HepG2 (cell line): Measurements from ENCODE around the gene PHEX. TPM values are rescaled to one million over a fixed set of nuclear protein-coding genes. Genes with fewer than 3 reads are reported as not detected.

Experiments
- ATAC-seq: fragments of 200-7000 bp; cut with Tn5 transposase; 3 replicates; pipeline ENCODE4 v1.9.1; 2020; ENCODE audit warnings: mild to moderate bottlenecking, moderate library complexity
- BruUV-seq: library from RNA; stranded (reverse); fragments of 400-500 nt; replicated peaks from 2 replicates; lab custom pipeline; 2021; lab: Mats Ljungman, UMichigan
- CTCF ChIA-PET: fragments of 300-600 bp; formaldehyde crosslinking; extraction: SDS; loops from one replicate; lab custom pipeline; 2021; ENCODE audit warnings: low total read pairs, inconsistent platforms, low intra/inter-chr PET ratio; lab: Yijun Ruan, JAX
- POLR2A ChIA-PET: fragments of 350-600 bp; sonication (Branson Sonifier 250); formaldehyde crosslinking; loops from one replicate; lab custom pipeline; 2020; ENCODE audit warnings: antibody characterized with exemption, inconsistent platforms; lab: Yijun Ruan, JAX
- DNase-seq: peaks from one replicate; pipeline ENCODE4 v3.0.0-alpha.2; 2015; ENCODE audit warnings: low spot score
- FAIRE-seq: peaks from 3 replicates; lab custom pipeline; 2011; peaks lifted over from hg19 to GRCh38; lab: Jason Lieb, UNC
- H2AFZ ChIP-seq: one replicate; pipeline ENCODE4 v1.6.1; 2011; ENCODE audit warnings: low read length, inconsistent platforms
- H3K27ac ChIP-seq: fragments of 300-600 bp; 3 replicates; pipeline ENCODE4 v1.8.0; 2011; ENCODE audit warnings: mixed run types, mild to moderate bottlenecking, mixed read lengths, low read length, inconsistent platforms; ENCODE audit not compliant: insufficient read depth; ENCODE audit errors: extremely low read length
- H3K27me3 ChIP-seq, 2 experiments: fragments of 200-600 bp in 1 of 2; 2 replicates in 1 of 2; 3 replicates in 1 of 2; pipeline versions ENCODE4 v1.6.0 to v1.8.0; 2011; ENCODE audit warnings: low read length in 2 of 2, mild to moderate bottlenecking in 2 of 2, moderate library complexity in 2 of 2, inconsistent platforms in 1 of 2; ENCODE audit not compliant: insufficient read depth in 2 of 2, control insufficient read depth in 1 of 2
- H3K36me3 ChIP-seq, 2 experiments: fragments of 200-600 bp in 1 of 2; replicated peaks in 1 of 2; 2 replicates in 1 of 2; 3 replicates in 1 of 2; pipeline versions ENCODE4 v1.5.1 to v1.8.0; 2011; ENCODE audit warnings: low read length in 2 of 2, inconsistent platforms in 1 of 2; ENCODE audit not compliant: insufficient read depth in 2 of 2, control insufficient read depth in 1 of 2
- H3K4me1 ChIP-seq: 2 replicates; pipeline ENCODE4 v1.5.1; 2012; ENCODE audit warnings: low read length, inconsistent platforms; ENCODE audit not compliant: insufficient read depth
- H3K4me2 ChIP-seq: 2 replicates; pipeline ENCODE4 v1.6.0; 2011; ENCODE audit warnings: low read depth, low read length, inconsistent platforms
- H3K4me3 ChIP-seq, 3 experiments: fragments of 200-600 bp in 1 of 3; sonication (generic), shearing (Covaris generic) in 1 of 3; replicated peaks in 1 of 3; 2 replicates each; pipeline ENCODE4 v1.5.1; 2011 to 2016; ENCODE audit warnings: low read length in 3 of 3, inconsistent platforms in 2 of 3, low read depth in 2 of 3, mild to moderate bottlenecking in 2 of 3, control low read depth in 1 of 3, mixed read lengths in 1 of 3; ENCODE audit not compliant: insufficient read depth in 1 of 3
- H3K79me2 ChIP-seq: one replicate; pipeline ENCODE4 v1.6.1; 2011; ENCODE audit warnings: low read length, inconsistent platforms; ENCODE audit not compliant: insufficient read depth
- H3K9ac ChIP-seq: 2 replicates; pipeline ENCODE4 v1.6.0; 2011; ENCODE audit warnings: mild to moderate bottlenecking, low read depth, low read length, inconsistent platforms; ENCODE audit not compliant: insufficient read depth
- H3K9me3 ChIP-seq: 2 replicates; pipeline ENCODE4 v1.5.1; 2012; ENCODE audit warnings: mild to moderate bottlenecking, low read length
- H4K20me1 ChIP-seq: 2 replicates; pipeline ENCODE4 v1.6.0; 2011; ENCODE audit warnings: inconsistent platforms, mild to moderate bottlenecking, low read length, moderate library complexity; ENCODE audit not compliant: insufficient read depth
- ZBTB40 ChIP-seq, 2 experiments: fragments of 450-650 bp in 1 of 2; sonication (generic) in 1 of 2; formaldehyde crosslinking in 1 of 2; IDR thresholded peaks; 2 replicates each; pipeline versions ENCODE4 v1.6.1 to v1.8.0; 2016 to 2022; ENCODE audit warnings: antibody characterized with exemption in 1 of 2, mild to moderate bottlenecking in 1 of 2, missing genetic modification reagents in 1 of 2
- ZNF782 ChIP-seq: sonication (generic); formaldehyde crosslinking; IDR thresholded peaks from 2 replicates; pipeline ENCODE4 v1.4.0; 2020; ENCODE audit warnings: missing genetic modification reagents, mild to moderate bottlenecking, borderline replicate concordance
- WGBS: methylation state at CpG from one replicate; pipeline ENCODE4 v1.1.6; 2017; ENCODE audit warnings: low lambda C conversion rate; 5-methylcytosine and 5-hydroxymethylcytosine counted together
- in situ Hi-C: cut with HindIII; loops from 2 replicates; pipeline ENCODE4 v1.10.0; 2017; ENCODE audit warnings: low pct_unique_long_range_greater_than_20kb; ENCODE audit not compliant: extremely low pct_ligation_motif_present
- intact Hi-C: fragments of 100-400 bp; cut with micrococcal nuclease; formaldehyde crosslinking; loops from one replicate; pipeline ENCODE4 v1.10.0; 2022; ENCODE audit not compliant: unreplicated experiment
- polyA plus RNA-seq, 8 experiments: library from polyadenylated mRNA; depleted of rRNA in 3 of 8; stranded (reverse) in 7 of 8; unstranded in 1 of 8; fragments of >200 nt; fragmentation: Illumina TruSeq in 4 of 8; extraction: Trizol in 4 of 8; gene quantifications; 2 replicates each; pipeline versions ENCODE4 v1.2.1 to v1.2.3, GENCODE V29; 2011 to 2016; ENCODE audit warnings: low read depth in 4 of 8, missing spikeins in 1 of 8, mixed read lengths in 1 of 8; ENCODE audit not compliant: insufficient read depth in 1 of 8
- total RNA-seq, 5 experiments: library from RNA; depleted of rRNA; stranded (reverse); fragments of >200 nt; fragmentation: Illumina TruSeq; extraction: Trizol; gene quantifications; 2 replicates each; pipeline ENCODE4 v1.2.3, GENCODE V29; 2016; ENCODE audit warnings: low read depth in 1 of 5
- TF ChIP-seq, protein P1 (sequence below): sonication (generic); formaldehyde crosslinking; IDR thresholded peaks from 2 replicates; pipeline ENCODE4 v1.8.1; 2023; ENCODE audit warnings: mild to moderate bottlenecking, missing genetic modification reagents

The PHEX gene
- total and polyA plus RNA-seq, 2 of the 13 experiments (the other 11 are each of a cell fraction or from before 2014, with no cell fraction given): 0.01 to 0.27 TPM

- ChIA-PET POLR2A (no interaction called here), CTCF (no interaction called here)
- WGBS: 49% methylated on average over 4 of the region's 4 CpGs
- no peak overlapping the region for H3K9ac ChIP-seq
- ATAC-seq (no peak), DNase-seq (no peak), FAIRE-seq (no peak)
- no peak overlapping the region for H3K27ac ChIP-seq
- H3K9me3 ChIP-seq: no peaks in the 10 kb centered on the region
- no TSS peak for BruUV-seq
- no peak overlapping the region for H3K4me2 ChIP-seq
- in situ Hi-C loops: no loop called here
- H3K79me2 ChIP-seq: no peaks in the 10 kb centered on the region
- no peaks in the 10 kb centered on the region for H3K4me1 ChIP-seq
- TF ChIP-seq, protein P1, sequence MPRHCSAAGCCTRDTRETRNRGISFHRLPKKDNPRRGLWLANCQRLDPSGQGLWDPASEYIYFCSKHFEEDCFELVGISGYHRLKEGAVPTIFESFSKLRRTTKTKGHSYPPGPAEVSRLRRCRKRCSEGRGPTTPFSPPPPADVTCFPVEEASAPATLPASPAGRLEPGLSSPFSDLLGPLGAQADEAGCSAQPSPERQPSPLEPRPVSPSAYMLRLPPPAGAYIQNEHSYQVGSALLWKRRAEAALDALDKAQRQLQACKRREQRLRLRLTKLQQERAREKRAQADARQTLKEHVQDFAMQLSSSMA (CRISPR knock-in tag): no peak
- TF ChIP-seq ZNF782 (CRISPR knock-in tag): no peak
- TF ChIP-seq ZBTB40 (IDR thresholded peaks at IDR 0.05): no peak
- TF ChIP-seq ZBTB40 (CRISPR knock-in tag; IDR thresholded peaks at IDR 0.05): no peak
- no peak overlapping the region for H3K4me3 ChIP-seq
- H3K36me3 ChIP-seq: no peaks in the 10 kb centered on the region
- no peak overlapping the region for H2AFZ ChIP-seq
- intact Hi-C loops: no loop called here
- no peaks in the 10 kb centered on the region for H3K27me3 ChIP-seq
- no peaks in the 10 kb centered on the region for H4K20me1 ChIP-seq
Measured at GRCh38 chrX:22088326-22088725, 56.2 kb downstream of the PHEX start.
